ENCODE data around the gene HPCAL1.

HPCAL1 gene

DNA sequence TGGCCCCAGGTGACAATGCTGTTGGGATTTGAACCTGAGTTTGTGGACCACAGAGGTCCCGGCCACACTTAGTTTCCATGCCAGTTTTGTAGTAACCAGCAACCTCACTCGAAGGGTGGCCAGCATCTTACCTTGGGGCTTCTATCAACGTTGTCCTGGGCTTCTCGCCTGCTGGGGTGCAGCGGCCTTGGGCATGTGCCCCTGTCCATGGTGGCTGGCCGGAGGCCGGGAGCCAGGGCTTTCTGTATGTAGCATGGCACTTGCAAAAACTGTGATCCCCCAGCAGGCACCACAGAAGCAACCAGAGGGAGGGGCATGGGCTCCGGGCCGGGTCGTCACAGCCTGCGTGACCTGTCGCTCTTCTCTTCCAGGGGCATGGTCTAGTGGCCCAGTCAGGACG, 93.8 kb downstream of the HPCAL1 start:
- Histone ChIP-seq H3K27ac (ENCODE audit: low read depth, low read length, severe bottlenecking) (no peak overlapping the region), H3K36me3 (ENCODE audit: control insufficient read depth, insufficient read depth, low read length) (peaks cover 6% of the 10 kb centered on the region)
- 92 to 93% methylated on average over 10 to 13 of the region's 13 CpGs for WGBS, 2 experiments (ENCODE audit: insufficient coverage in 2 of 2)

DNA sequence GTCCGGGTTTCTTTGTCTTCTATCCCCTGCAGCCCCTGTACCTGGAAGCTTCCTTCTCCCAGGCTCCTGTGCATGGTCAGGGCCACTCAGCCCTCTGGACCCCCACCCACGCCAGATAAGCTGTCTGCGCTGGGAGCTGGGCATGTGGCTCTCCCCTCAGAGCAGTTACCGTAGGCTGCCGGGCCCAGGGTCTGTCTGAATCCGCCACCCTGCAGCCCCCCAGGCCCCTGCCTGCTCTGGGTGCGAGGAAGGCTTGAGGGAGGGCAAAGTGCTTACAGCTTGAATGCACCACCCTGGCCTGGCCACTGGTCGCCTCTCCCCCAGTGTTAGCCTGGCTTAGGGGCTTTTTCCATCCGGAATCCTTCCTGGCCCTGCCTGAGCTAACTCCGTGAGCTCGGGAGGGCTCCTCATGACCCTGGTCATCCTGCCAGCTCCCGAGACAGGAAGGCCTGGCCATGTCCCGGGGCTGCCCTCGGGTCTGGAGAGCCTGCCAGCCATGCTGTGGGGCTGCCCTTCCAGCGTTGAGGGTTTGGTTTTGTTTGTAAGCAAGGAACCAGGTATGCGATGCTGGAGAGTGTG, 94.7 kb downstream of the HPCAL1 start:
- Histone ChIP-seq H3K4me3 (ENCODE audit: extremely low read depth, insufficient read depth, low read length, poor library complexity, severe bottlenecking) (no peak overlapping the region), H3K36me3 (ENCODE audit: control insufficient read depth, insufficient read depth, low read length) (peaks cover 6% of the 10 kb centered on the region), H3K4me1 (ENCODE audit: control insufficient read depth, insufficient read depth, low read length, poor library complexity, severe bottlenecking) (peaks cover 11% of the 10 kb centered on the region), H3K27ac (ENCODE audit: low read depth, low read length, severe bottlenecking) (no peak overlapping the region), H3K9me3 (ENCODE audit: control insufficient read depth, low read length) (no peaks in the 10 kb centered on the region)
- WGBS, 2 experiments (ENCODE audit: insufficient coverage in 2 of 2): 87 to 90% methylated on average over 14 of the region's 16 CpGs

More for the DNA sequence above, 93.8 kb downstream of the HPCAL1 start:
- Histone ChIP-seq H3K4me3 (ENCODE audit: extremely low read depth, insufficient read depth, low read length, poor library complexity, severe bottlenecking) (no peak overlapping the region), H3K4me1 (ENCODE audit: control insufficient read depth, insufficient read depth, low read length, poor library complexity, severe bottlenecking) (peaks cover 11% of the 10 kb centered on the region), H3K9me3 (ENCODE audit: control insufficient read depth, low read length) (no peaks in the 10 kb centered on the region)

DNA sequence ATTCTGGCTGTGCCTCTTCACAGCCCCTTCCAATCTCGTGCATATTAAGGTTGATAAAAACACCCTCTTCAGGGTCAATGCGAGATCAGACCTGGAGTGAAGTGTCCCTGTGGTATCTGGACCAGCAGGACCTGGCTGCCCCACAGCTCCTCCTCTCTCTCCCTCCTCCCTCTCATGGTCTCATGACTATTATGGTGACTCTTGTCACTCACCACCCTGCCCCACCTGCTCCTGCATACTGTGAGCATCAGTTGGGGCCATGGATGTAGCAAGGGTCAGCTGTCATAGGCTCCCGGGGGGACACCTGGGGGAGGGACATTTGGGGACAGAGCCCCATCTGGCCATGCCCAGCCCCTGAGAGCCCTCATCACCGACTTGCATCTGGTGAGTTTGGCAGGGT, 95.2 kb downstream of the HPCAL1 start:
- peaks cover 6% of the 10 kb centered on the region for H3K36me3 ChIP-seq (ENCODE audit: control insufficient read depth, insufficient read depth, low read length)
- H3K9me3 ChIP-seq (ENCODE audit: control insufficient read depth, low read length): no peaks in the 10 kb centered on the region
- no peak overlapping the region for H3K27ac ChIP-seq (ENCODE audit: low read depth, low read length, severe bottlenecking)
- peaks cover 11% of the 10 kb centered on the region for H3K4me1 ChIP-seq (ENCODE audit: control insufficient read depth, insufficient read depth, low read length, poor library complexity, severe bottlenecking)
- no peak overlapping the region for H3K4me3 ChIP-seq (ENCODE audit: extremely low read depth, insufficient read depth, low read length, poor library complexity, severe bottlenecking)
- WGBS, 2 experiments (ENCODE audit: insufficient coverage in 2 of 2): 78 to 87% methylated on average over 3 to 4 of the region's 4 CpGs

DNA sequence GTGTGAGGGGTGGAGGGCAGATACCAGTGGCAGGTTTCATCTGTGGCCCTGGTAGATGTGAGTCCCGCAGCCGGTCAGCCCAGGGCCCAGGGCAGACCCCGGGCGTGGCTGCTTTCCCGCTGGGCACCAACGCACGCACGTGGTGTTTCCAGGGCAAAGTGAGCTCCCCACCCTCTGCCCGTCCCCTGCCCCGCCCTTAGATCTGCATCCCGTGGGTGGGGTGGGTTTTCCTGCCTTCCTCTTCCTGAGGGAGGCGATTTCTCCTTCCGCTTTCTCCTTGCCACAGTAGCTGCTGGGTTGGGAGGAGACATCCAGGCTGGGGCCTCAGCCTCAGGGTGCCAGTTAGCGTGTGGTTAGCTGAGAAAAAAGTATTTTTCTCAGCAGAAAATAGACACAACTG, 95.8 kb downstream of the HPCAL1 start:
- Histone ChIP-seq H3K4me1 (ENCODE audit: control insufficient read depth, insufficient read depth, low read length, poor library complexity, severe bottlenecking) (peaks cover 7% of the 10 kb centered on the region), H3K4me3 (ENCODE audit: extremely low read depth, insufficient read depth, low read length, poor library complexity, severe bottlenecking) (no peak overlapping the region), H3K36me3 (ENCODE audit: control insufficient read depth, insufficient read depth, low read length) (peaks cover 6% of the 10 kb centered on the region), H3K9me3 (ENCODE audit: control insufficient read depth, low read length) (no peaks in the 10 kb centered on the region), H3K27ac (ENCODE audit: low read depth, low read length, severe bottlenecking) (no peak overlapping the region)
- 95 to 100% methylated on average over 11 of the region's 14 CpGs for WGBS, 2 experiments (ENCODE audit: insufficient coverage in 2 of 2)

DNA sequence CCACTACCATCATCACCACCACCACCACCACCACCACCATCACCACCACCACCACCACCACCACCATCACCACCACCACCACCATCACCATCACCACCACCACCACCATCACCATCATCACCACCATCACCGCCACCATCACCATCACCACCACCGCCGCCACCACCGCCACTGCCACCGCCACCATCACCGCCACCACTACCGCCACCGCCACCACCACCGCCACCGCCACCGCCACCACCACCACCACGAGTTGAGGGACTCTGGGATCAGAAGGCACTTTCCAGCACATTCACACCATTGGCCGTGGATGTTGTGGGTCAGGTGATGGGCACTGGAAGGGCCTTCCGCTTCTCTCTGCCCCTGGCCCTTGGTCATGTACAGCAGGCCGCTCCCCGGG, 96.7 kb downstream of the HPCAL1 start:
- Histone ChIP-seq H3K36me3 (ENCODE audit: control insufficient read depth, insufficient read depth, low read length) (peaks cover 6% of the 10 kb centered on the region), H3K4me1 (ENCODE audit: control insufficient read depth, insufficient read depth, low read length, poor library complexity, severe bottlenecking) (peaks cover 7% of the 10 kb centered on the region), H3K27ac (ENCODE audit: low read depth, low read length, severe bottlenecking) (no peak overlapping the region), H3K4me3 (ENCODE audit: extremely low read depth, insufficient read depth, low read length, poor library complexity, severe bottlenecking) (no peak overlapping the region), H3K9me3 (ENCODE audit: control insufficient read depth, low read length) (no peaks in the 10 kb centered on the region)
- 100% methylated on average over 1 to 3 of the region's 16 CpGs for WGBS, 2 experiments (ENCODE audit: insufficient coverage in 2 of 2)

DNA sequence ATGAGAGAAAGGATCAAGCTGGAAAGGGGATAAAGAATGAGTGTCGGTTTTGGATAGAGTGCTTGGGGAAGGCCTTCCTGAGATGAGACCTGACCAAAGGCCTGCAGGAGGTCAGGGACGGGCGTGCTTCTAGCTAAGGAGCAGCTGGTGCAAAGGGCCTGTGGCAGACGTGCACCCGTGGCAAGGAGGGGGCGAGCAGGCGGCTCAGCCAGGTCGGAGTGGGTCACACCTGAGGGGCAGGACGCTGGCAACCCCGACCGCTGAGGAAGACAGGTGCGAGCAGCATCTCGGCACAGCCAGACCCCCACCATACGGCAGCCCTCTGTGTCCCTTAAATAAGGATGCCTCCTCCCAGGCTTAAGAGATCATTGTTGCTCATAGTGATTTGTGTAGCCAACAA, 97.3 kb downstream of the HPCAL1 start:
- 90 to 92% methylated on average over 13 of the region's 14 CpGs for WGBS, 2 experiments (ENCODE audit: insufficient coverage in 2 of 2)
- no peak overlapping the region for H3K4me3 ChIP-seq (ENCODE audit: extremely low read depth, insufficient read depth, low read length, poor library complexity, severe bottlenecking)
- no peaks in the 10 kb centered on the region for H3K9me3 ChIP-seq (ENCODE audit: control insufficient read depth, low read length)
- peaks cover 6% of the 10 kb centered on the region for H3K36me3 ChIP-seq (ENCODE audit: control insufficient read depth, insufficient read depth, low read length)
- H3K4me1 ChIP-seq (ENCODE audit: control insufficient read depth, insufficient read depth, low read length, poor library complexity, severe bottlenecking): peaks cover 13% of the 10 kb centered on the region
- H3K27ac ChIP-seq (ENCODE audit: low read depth, low read length, severe bottlenecking): no peak overlapping the region

DNA sequence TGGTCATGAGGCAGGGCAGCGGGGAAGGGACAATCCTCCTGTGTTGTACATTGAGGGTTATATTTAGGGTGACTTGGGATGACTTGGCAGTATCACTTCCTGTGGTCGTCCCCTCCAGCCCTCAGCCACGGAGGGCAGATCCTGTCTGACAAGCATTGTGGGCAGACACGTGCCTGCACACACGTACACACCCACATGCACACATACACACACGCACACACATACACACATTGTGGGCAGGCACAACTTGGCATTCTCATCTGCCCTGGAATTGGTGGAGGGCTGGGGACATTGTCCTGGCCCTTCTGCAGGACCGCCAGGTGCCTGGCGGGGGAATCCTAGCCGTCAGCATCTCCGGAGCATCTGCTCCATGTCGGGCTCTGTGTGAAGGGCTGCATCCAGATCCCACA, 97.9 kb downstream of the HPCAL1 start:
- 89 to 97% methylated on average over 7 to 10 of the region's 11 CpGs for WGBS, 2 experiments (ENCODE audit: insufficient coverage in 2 of 2)
- Histone ChIP-seq H3K27ac (ENCODE audit: low read depth, low read length, severe bottlenecking) (no peak overlapping the region), H3K36me3 (ENCODE audit: control insufficient read depth, insufficient read depth, low read length) (peaks cover 6% of the 10 kb centered on the region), H3K9me3 (ENCODE audit: control insufficient read depth, low read length) (no peaks in the 10 kb centered on the region), H3K4me1 (ENCODE audit: control insufficient read depth, insufficient read depth, low read length, poor library complexity, severe bottlenecking) (peaks cover 14% of the 10 kb centered on the region), H3K4me3 (ENCODE audit: extremely low read depth, insufficient read depth, low read length, poor library complexity, severe bottlenecking) (no peak overlapping the region)

DNA sequence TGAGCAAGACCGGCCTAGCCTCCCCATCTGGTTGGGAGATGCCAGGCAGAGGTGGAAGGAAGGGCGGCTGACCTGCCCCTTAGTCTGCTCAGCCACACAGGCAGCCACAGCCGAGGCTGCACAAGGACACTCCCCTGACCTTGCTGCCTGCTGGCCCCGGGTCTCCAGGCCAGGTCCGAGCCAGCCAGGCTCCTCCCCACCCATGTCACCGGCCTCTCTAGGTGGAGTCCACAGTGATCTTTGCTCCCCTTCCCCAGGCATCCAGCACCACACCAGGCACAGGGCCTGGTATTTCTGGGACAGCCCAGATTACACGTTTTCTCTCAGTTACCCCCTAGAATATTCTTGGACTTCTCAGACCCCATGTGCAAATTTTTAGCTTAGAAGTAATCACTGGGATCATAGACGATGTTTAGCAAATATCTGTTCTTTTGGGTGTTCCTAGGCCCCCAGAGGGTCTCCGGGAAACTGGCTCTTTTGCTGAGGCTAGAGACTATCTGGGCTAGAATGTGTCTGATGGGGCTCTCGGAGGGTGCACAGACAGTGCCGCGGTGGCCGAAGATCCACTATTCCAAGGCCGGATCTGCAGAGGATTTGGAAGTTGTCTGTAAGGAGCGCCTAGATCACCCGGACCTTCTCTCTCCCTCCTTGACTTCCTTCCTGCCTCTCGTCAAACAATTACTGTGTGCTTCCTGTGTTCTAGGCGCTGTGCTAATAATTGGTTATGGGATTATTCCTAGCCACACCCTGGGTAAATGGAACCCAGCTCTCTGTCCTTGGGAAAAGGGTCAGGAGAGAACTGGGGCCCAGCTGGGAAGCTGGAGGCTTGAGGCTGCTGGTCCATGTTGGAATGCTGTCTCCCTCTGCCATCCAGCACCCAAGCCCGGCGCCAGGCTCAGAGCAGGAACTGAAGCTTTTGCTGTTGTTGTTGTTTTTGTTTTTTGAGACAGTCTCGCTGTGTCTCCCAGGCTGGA, 98.6 kb downstream of the HPCAL1 start:
- Histone ChIP-seq H3K36me3 (ENCODE audit: control insufficient read depth, insufficient read depth, low read length) (peaks cover 6% of the 10 kb centered on the region), H3K9me3 (ENCODE audit: control insufficient read depth, low read length) (no peaks in the 10 kb centered on the region), H3K27ac (ENCODE audit: low read depth, low read length, severe bottlenecking) (no peak overlapping the region), H3K4me1 (ENCODE audit: control insufficient read depth, insufficient read depth, low read length, poor library complexity, severe bottlenecking) (peaks cover 14% of the 10 kb centered on the region), H3K4me3 (ENCODE audit: extremely low read depth, insufficient read depth, low read length, poor library complexity, severe bottlenecking) (no peak overlapping the region)
- 92 to 96% methylated on average over 13 to 19 of the region's 21 CpGs for WGBS, 2 experiments (ENCODE audit: insufficient coverage in 2 of 2)

DNA sequence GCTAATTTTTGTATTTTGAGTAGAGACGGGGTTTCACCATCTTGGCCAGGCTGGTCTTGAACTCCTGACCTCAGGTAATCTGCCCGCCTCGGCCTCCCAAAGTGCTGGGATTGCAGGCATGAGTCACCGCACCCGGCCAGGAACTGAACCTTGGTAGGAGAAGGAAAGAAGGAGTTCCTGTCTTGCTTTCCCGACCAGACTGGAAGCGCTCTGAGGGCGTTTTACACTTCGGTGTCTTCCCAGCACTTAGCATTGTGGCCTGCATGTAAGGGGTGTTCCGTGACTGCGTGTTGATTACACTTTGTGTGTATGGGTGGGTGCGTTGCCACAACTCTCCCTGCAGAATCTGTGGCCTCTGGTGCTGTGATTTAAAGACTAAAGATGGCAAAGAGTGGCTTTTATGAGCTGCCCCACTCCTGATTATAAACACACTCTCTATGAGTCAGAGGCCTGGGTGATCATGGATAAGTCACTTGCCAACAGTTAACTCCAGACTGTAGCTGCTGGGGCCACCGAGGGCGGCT, 99.4 kb downstream of the HPCAL1 start:
- Histone ChIP-seq H3K27ac (ENCODE audit: low read depth, low read length, severe bottlenecking) (no peak overlapping the region), H3K9me3 (ENCODE audit: control insufficient read depth, low read length) (no peaks in the 10 kb centered on the region), H3K4me3 (ENCODE audit: extremely low read depth, insufficient read depth, low read length, poor library complexity, severe bottlenecking) (no peak overlapping the region), H3K36me3 (ENCODE audit: control insufficient read depth, insufficient read depth, low read length) (peaks cover 6% of the 10 kb centered on the region), H3K4me1 (ENCODE audit: control insufficient read depth, insufficient read depth, low read length, poor library complexity, severe bottlenecking) (peaks cover 14% of the 10 kb centered on the region)
- 88 to 91% methylated on average over 10 to 11 of the region's 14 CpGs for WGBS, 2 experiments (ENCODE audit: insufficient coverage in 2 of 2)

DNA sequence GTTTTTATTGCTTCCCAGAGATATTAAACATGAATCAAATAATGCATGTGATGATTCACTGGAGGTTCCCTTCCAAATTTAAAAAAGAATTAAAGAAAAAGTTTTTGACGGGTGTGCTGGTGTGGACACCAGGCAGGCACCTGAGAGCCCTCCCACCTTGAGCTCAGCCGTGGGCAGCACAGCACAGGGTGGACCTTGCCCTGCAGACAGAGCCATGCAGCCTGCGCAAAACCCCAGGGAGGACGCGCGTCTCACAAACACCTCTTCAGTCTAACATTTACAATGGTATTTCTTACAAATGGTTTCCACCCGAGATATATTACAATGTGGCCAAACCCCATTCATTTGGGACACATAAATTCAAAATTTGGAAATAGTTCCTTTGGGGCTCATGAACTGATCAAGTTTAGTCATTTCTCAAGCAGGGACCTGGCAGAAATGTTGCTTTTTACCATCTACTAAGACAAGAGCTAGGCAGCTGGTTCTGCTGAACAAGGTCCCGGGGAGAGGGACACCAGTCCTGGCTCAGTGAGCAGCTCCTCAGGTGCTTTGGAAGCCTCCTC, 100.0 kb downstream of the HPCAL1 start:
- Histone ChIP-seq H3K36me3 (ENCODE audit: control insufficient read depth, insufficient read depth, low read length) (peaks cover 6% of the 10 kb centered on the region), H3K4me3 (ENCODE audit: extremely low read depth, insufficient read depth, low read length, poor library complexity, severe bottlenecking) (no peak overlapping the region), H3K4me1 (ENCODE audit: control insufficient read depth, insufficient read depth, low read length, poor library complexity, severe bottlenecking) (peaks cover 14% of the 10 kb centered on the region), H3K27ac (ENCODE audit: low read depth, low read length, severe bottlenecking) (no peak overlapping the region), H3K9me3 (ENCODE audit: control insufficient read depth, low read length) (no peaks in the 10 kb centered on the region)
- WGBS, 2 experiments (ENCODE audit: insufficient coverage in 2 of 2): 72 to 89% methylated on average over 2 to 5 of the region's 8 CpGs

Measured in mesodermal cell (in vitro differentiated cells).